Right lobe of liver (tissue), 4 donors: Measurements from ENCODE around the gene NDUFAF3.

Experiments
- POLR2A ChIP-seq: fragments of 450-650 bp; IDR thresholded peaks from one replicate; pipeline ENCODE4 v1.6.1; 2017; ENCODE audit warnings: antibody characterized with exemption, mild to moderate bottlenecking
- TF ChIP-seq, protein P1 (sequence below), 4 donors: fragments of 200-600 bp in 3 of 4; fragments of 450-650 bp in 1 of 4; IDR thresholded peaks; one replicate each; pipeline versions ENCODE4 v1.5.1 to v1.8.0; 2016 to 2022; ENCODE audit warnings: antibody characterized with exemption in 4 of 4, mild to moderate bottlenecking in 2 of 4
- donor health status: DM: no; HTN: no; CAD: no.
- donor health status: DM: no; HTN: no; CAD: no.
- donor health status: DM: no; HTN: yes; CAD: no.

DNA sequence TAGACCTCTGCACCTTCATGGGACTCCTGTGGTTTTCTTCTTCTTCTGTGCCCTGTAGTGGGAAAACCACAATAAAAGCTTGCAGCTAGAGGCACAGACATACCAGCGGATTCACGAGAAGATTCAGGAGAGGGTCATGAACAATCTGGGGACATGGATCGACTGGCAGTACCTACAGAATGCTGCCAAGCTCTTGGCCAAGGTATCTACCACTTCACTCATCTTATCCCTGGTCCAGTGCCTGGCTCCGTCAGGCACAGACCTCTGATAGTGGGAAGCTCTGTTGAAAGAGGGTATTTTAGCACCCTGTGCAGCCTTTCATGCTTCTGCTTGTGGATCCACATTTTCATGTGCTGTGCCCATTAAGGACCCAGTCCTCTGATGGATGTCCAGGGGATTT is 41.6 kb upstream of the NDUFAF3 start:
- TF ChIP-seq, protein P1, sequence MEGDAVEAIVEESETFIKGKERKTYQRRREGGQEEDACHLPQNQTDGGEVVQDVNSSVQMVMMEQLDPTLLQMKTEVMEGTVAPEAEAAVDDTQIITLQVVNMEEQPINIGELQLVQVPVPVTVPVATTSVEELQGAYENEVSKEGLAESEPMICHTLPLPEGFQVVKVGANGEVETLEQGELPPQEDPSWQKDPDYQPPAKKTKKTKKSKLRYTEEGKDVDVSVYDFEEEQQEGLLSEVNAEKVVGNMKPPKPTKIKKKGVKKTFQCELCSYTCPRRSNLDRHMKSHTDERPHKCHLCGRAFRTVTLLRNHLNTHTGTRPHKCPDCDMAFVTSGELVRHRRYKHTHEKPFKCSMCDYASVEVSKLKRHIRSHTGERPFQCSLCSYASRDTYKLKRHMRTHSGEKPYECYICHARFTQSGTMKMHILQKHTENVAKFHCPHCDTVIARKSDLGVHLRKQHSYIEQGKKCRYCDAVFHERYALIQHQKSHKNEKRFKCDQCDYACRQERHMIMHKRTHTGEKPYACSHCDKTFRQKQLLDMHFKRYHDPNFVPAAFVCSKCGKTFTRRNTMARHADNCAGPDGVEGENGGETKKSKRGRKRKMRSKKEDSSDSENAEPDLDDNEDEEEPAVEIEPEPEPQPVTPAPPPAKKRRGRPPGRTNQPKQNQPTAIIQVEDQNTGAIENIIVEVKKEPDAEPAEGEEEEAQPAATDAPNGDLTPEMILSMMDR (IDR thresholded peaks at IDR 0.05): no peak
- no peak for TF ChIP-seq POLR2A
